ENCODE results near the gene KCNQ1.

- TF ChIP-seq CTCF (conservative IDR thresholded peaks at IDR 0.05; ENCODE audit: low read depth in 2 of 2) (peak in 1 of 2 experiments; percentile 25; a peak in 1 of 4 replicates), POLR2AphosphoS5 (IDR thresholded peaks at IDR 0.05; ENCODE audit: low read depth) (no peak), EZH2 (IDR thresholded peaks at IDR 0.05; ENCODE audit: low read depth, unreplicated experiment) (no peak)
Measured at GRCh38 chr11:2473361-2474058, 28.7 kb downstream of the KCNQ1 start.

Data from GM23338 (cell line).